Natural killer cell (primary cell): ENCODE measurements around the gene RHOV. TPM values are rescaled to one million over a fixed set of nuclear protein-coding genes. Genes with fewer than 3 reads are reported as not detected.
A peak's percentile ranks its signal among the peaks of the same experiment; 100 is the strongest.

Experiments used
- ATAC-seq, 3 donors: fragments of 150-1000 bp in 2 of 3; fragments of 200-7000 bp in 1 of 3; cut with Tn5 transposase; 1 replicate in 1 of 3; 2 replicates in 2 of 3; pipeline ENCODE4 v1.10.0; 2021; ENCODE audit warnings: mild to moderate bottlenecking in 2 of 3, moderate library complexity in 2 of 3
- DNase-seq, 2 donors: peaks; one replicate each; pipeline versions ENCODE4 v3.0.0 to v3.0.0-alpha.2; 2013 to 2021; ENCODE audit warnings: mixed read lengths in 1 of 2
- H3K27ac ChIP-seq: one replicate; pipeline ENCODE4 v1.5.1; 2013; ENCODE audit warnings: mild to moderate bottlenecking, low read length
- H3K27me3 ChIP-seq: one replicate; pipeline ENCODE4 v1.6.1; 2013; ENCODE audit warnings: low read length; ENCODE audit not compliant: control insufficient read depth, insufficient read depth
- H3K36me3 ChIP-seq: one replicate; pipeline ENCODE4 v1.6.1; 2013; ENCODE audit warnings: low read length; ENCODE audit not compliant: control insufficient read depth, insufficient read depth
- H3K4me1 ChIP-seq: one replicate; pipeline ENCODE4 v1.6.1; 2013; ENCODE audit warnings: low read length; ENCODE audit not compliant: control insufficient read depth, insufficient read depth
- H3K4me3 ChIP-seq: one replicate; pipeline ENCODE4 v1.5.1; 2013; ENCODE audit warnings: low read length
- H3K9me3 ChIP-seq: one replicate; pipeline ENCODE4 v1.6.1; 2013; ENCODE audit warnings: low read length; ENCODE audit not compliant: control insufficient read depth, insufficient read depth
- H3K27ac Mint-ChIP-seq, 2 donors: one replicate each; pipeline ENCODE4 v1.8.0; 2022; ENCODE audit warnings: mild to moderate bottlenecking in 2 of 2, mixed read lengths in 2 of 2, moderate library complexity in 1 of 2
- H3K27me3 Mint-ChIP-seq, 2 donors: one replicate each; pipeline ENCODE4 v1.8.0; 2022; ENCODE audit warnings: low read depth in 2 of 2, mixed read lengths in 2 of 2
- H3K36me3 Mint-ChIP-seq: one replicate; pipeline ENCODE4 v1.8.0; 2022; ENCODE audit warnings: mixed read lengths
- H3K4me1 Mint-ChIP-seq, 2 donors: one replicate each; pipeline ENCODE4 v1.8.0; 2022; ENCODE audit warnings: mixed read lengths in 2 of 2
- H3K4me3 Mint-ChIP-seq: one replicate; pipeline ENCODE4 v1.8.0; 2022; ENCODE audit warnings: mild to moderate bottlenecking, moderate library complexity, mixed read lengths
- H3K9me3 Mint-ChIP-seq, 2 donors: one replicate each; pipeline ENCODE4 v1.8.0; 2022; ENCODE audit warnings: mixed read lengths in 2 of 2
- WGBS: methylation state at CpG from one replicate; pipeline ENCODE4 v1.1.7; 2013; ENCODE audit warnings: missing lambda C conversion rate; ENCODE audit not compliant: insufficient coverage; 5-methylcytosine and 5-hydroxymethylcytosine counted together
- intact Hi-C: fragments of 100-400 bp; cut with micrococcal nuclease; formaldehyde crosslinking; loops from one replicate; pipeline ENCODE4 v1.14.2; 2022
- total RNA-seq, 4 donors: library from RNA; stranded (reverse); fragments of 120-200 nt in 1 of 4; gene quantifications; one replicate each; pipeline versions ENCODE4 v1.2.3 to v1.2.4, GENCODE V29; 2013 to 2022
- TF ChIP-seq, protein P1 (sequence below): fragments of 200-600 bp; IDR thresholded peaks from one replicate; pipeline ENCODE4 v1.8.0; 2022; ENCODE audit warnings: antibody characterized with exemption

The RHOV gene
- total RNA-seq, 3 donors from 2014 or later (not counting 1 experiment from before 2014, with no cell fraction given), result not detected

DNA sequence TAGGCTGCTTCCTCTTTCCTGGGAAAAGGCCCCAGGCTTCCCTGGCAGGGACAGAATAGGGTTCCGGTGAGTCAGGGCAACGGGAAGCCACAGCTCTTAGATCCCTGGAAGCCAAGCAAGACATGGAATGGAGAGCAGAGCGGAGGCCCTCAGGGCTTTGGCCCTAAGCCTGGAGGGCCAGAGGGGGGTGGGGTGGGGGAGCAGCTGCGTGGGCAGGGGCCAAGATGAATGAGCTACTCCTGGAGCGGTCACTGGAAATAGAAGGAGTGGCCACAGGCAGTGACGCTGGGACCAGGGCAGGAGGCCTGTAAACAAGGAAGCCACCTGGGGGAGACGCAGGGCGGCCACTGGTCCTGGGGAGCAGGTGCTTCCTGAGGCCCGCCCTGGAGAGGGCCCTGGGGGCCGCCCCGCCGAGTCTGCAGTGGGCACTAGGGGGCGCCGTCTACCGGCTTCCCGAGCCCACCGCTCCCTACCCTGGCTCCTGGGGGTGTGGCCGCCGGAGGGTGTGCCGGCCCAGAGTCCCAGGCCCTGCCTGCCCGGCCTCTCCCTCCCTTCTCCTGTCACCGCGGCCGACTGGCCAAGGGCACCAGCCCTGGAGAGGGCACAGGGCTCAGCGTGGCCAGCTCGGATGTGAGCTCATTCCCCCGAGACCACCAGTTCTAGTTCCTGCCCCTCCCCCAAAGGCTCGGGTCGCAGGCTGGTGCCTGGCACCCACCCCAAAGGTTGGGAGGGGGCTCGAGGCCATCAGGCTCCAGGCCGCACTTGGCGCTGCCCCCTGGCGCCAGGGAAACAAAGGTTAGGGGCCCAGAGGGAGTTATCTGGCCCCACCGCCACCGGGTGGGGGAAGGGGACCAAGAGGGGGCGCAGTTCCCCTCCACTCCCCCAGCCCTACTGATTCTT, 32.3 kb upstream of the RHOV start:
- Mint-ChIP-seq H3K9me3 (no peaks in the 10 kb centered on the region), H3K27ac (peak overlapping the region in 1 of 2 donors; percentile 91), H3K4me3 (peak overlapping the region; percentile 85), H3K4me1 (peaks cover 19 to 51% of the 10 kb centered on the region in 2 donors), H3K36me3 (no peaks in the 10 kb centered on the region), H3K27me3 (no peaks in the 10 kb centered on the region)
- DNase-seq (peak; percentile 68 to 83), ATAC-seq (peak; percentile 55 to 67 (median 62))
- 11% methylated on average over 33 of the region's 36 CpGs for WGBS
- peaks cover 20% of the 10 kb centered on the region for H3K36me3 ChIP-seq
- no peaks in the 10 kb centered on the region for H3K27me3 ChIP-seq
- peak overlapping the region; percentile 84 for H3K27ac ChIP-seq
- intact Hi-C loops, result loop anchor here (2.0 kb wide), 1 partner anchor 46 kb away; the partner anchor contains the start of gene CHAC1
- no peaks in the 10 kb centered on the region for H3K9me3 ChIP-seq
- H3K4me1 ChIP-seq, result peaks cover 42% of the 10 kb centered on the region
- H3K4me3 ChIP-seq, result peak overlapping the region; percentile 52
- TF ChIP-seq, protein P1, sequence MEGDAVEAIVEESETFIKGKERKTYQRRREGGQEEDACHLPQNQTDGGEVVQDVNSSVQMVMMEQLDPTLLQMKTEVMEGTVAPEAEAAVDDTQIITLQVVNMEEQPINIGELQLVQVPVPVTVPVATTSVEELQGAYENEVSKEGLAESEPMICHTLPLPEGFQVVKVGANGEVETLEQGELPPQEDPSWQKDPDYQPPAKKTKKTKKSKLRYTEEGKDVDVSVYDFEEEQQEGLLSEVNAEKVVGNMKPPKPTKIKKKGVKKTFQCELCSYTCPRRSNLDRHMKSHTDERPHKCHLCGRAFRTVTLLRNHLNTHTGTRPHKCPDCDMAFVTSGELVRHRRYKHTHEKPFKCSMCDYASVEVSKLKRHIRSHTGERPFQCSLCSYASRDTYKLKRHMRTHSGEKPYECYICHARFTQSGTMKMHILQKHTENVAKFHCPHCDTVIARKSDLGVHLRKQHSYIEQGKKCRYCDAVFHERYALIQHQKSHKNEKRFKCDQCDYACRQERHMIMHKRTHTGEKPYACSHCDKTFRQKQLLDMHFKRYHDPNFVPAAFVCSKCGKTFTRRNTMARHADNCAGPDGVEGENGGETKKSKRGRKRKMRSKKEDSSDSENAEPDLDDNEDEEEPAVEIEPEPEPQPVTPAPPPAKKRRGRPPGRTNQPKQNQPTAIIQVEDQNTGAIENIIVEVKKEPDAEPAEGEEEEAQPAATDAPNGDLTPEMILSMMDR, result peak; percentile 83

DNA sequence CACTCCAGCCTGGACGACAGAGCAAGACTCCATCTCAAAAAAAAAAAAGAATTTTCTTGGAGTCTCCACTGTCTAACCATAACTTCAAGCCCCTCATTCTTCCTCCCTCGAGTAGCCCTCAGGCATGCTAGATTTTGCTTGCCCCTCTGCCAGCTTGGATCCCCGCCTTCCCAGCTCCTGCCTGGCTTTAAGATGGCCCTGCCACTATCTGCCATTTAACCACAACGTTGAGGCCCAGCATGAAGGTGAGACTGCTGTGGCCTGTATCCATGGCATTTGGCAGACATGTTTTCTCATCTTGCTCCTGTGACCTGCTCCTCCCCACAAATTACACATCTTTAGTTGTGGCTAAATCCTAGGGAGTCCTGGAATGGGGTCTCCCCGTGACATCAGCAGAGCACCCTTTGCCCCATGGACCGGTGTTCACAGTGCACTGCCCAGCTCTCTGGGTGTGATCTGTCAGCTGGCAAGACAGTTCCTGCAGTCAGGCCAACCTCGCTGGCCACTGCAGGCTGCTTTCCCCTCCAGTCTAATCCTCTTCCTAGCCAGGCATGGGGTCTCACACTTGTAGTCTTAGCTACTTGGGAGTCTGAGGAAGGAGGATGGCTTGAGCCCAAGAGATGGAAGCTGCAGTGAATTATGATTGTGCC, 30.6 kb upstream of the RHOV start:
- no peaks in the 10 kb centered on the region for H3K9me3 ChIP-seq
- Mint-ChIP-seq H3K4me1 (peaks cover 24 to 57% of the 10 kb centered on the region in 2 donors), H3K27ac (peak overlapping the region; percentile 27 to 67), H3K4me3 (no peak overlapping the region), H3K9me3 (no peaks in the 10 kb centered on the region), H3K27me3 (no peaks in the 10 kb centered on the region), H3K36me3 (no peaks in the 10 kb centered on the region)
- DNase-seq (no peak), ATAC-seq (no peak)
- H3K27me3 ChIP-seq, result no peaks in the 10 kb centered on the region
- H3K4me3 ChIP-seq, result no peak overlapping the region
- WGBS, result 93% methylated on average over 7 of the region's 7 CpGs
- peaks cover 42% of the 10 kb centered on the region for H3K4me1 ChIP-seq
- TF ChIP-seq, protein P1, result no peak
- intact Hi-C loops, result loop anchor here (1.0 kb wide), 1 partner anchor 118 kb away; no protein-coding TSS in a partner anchor
- H3K36me3 ChIP-seq, result peaks cover 34% of the 10 kb centered on the region
- H3K27ac ChIP-seq, result peak overlapping the region; percentile 16

DNA sequence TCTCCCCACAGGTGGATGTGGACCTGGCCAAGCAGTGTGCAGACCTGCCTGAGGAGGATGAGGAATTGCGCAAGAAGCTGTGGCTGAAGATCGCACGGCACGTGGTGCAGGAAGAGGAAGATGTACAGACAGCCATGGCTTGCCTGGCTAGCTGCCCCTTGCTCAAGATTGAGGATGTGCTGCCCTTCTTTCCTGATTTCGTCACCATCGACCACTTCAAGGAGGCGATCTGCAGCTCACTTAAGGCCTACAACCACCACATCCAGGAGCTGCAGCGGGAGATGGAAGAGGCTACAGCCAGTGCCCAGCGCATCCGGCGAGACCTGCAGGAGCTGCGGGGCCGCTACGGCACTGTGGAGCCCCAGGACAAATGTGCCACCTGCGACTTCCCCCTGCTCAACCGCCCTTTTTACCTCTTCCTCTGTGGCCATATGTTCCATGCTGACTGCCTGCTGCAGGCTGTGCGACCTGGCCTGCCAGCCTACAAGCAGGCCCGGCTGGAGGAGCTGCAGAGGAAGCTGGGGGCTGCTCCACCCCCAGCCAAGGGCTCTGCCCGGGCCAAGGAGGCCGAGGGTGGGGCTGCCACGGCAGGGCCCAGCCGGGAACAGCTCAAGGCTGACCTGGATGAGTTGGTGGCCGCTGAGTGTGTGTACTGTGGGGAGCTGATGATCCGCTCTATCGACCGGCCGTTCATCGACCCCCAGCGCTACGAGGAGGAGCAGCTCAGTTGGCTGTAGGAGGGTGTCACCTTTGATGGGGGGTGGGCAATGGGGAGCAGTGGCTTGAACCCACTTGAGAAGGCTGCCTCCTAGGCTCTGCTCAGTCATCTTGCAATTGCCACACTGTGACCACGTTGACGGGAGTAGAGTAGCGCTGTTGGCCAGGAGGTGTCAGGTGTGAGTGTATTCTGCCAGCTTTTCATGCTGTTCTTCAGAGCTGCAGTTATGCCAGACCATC, 28.8 kb upstream of the RHOV start:
- Mint-ChIP-seq H3K4me1 (peaks cover 24 to 52% of the 10 kb centered on the region in 2 donors), H3K27me3 (no peaks in the 10 kb centered on the region), H3K4me3 (no peak overlapping the region), H3K36me3 (no peaks in the 10 kb centered on the region), H3K9me3 (no peaks in the 10 kb centered on the region), H3K27ac (peak overlapping the region in 1 of 2 donors; percentile 53)
- DNase-seq (peak in 1 of 2 donors; percentile 30), ATAC-seq (peak in 1 of 3 donors; percentile 25)
- Histone ChIP-seq H3K4me1 (peaks cover 42% of the 10 kb centered on the region), H3K36me3 (peaks cover 46% of the 10 kb centered on the region), H3K9me3 (no peaks in the 10 kb centered on the region), H3K27me3 (no peaks in the 10 kb centered on the region), H3K27ac (peak overlapping the region; percentile 7), H3K4me3 (no peak overlapping the region)
- intact Hi-C loops, result no loop called here
- 47% methylated on average over 33 of the region's 33 CpGs for WGBS
- TF ChIP-seq, protein P1, result no peak
